GM13976 (cell line): Measurements from ENCODE around the gene SMIM38.

ENCODE experiments used
- DNase-seq: peaks from one replicate; pipeline ENCODE4 v3.0.0; 2012; ENCODE audit warnings: low spot score
- CTCF ChIP-seq: IDR thresholded peaks from 2 replicates; pipeline ENCODE4 v1.5.1; 2012; ENCODE audit warnings: borderline replicate concordance, mild to moderate bottlenecking; ENCODE audit not compliant: insufficient read depth; ENCODE audit errors: extremely low read depth, missing control alignments, control extremely low read depth
- in situ Hi-C: fragments of 300-500 bp; cut with MboI; formaldehyde crosslinking; loops from one replicate; pipeline ENCODE4 v1.12.0; 2022; ENCODE audit warnings: low sequenced_read_pairs, mixed read lengths, inconsistent platforms; ENCODE audit not compliant: unreplicated experiment

SMIM38 gene

GRCh38 chr11:69115586-69116560 is 39.9 kb upstream of the SMIM38 start:
- DNase-seq, result no peak
- in situ Hi-C loops, result loop anchor here (25.0 kb wide), 1 partner anchor 171 kb away; the partner anchor contains the start of gene MYEOV
- TF ChIP-seq CTCF, result no peak

- in situ Hi-C loops, result loop anchor here (25.0 kb wide), 1 partner anchor 171 kb away; the partner anchor contains the start of gene MYEOV
Observed at GRCh38 chr11:69116671-69117070, 39.1 kb upstream of the SMIM38 start.

GRCh38 chr11:69119190-69119589 is 36.5 kb upstream of the SMIM38 start:
- in situ Hi-C loops, result loop anchor here (25.0 kb wide), 1 partner anchor 168 kb away; the partner anchor contains the start of gene MYEOV
- no peak for TF ChIP-seq CTCF
- DNase-seq, result no peak

More at GRCh38 chr11:69116671-69117070, 39.1 kb upstream of the SMIM38 start:
- TF ChIP-seq CTCF, result no peak
- DNase-seq, result no peak

GRCh38 chr11:69120096-69120875 is 35.4 kb upstream of the SMIM38 start:
- no peak for TF ChIP-seq CTCF
- no peak for DNase-seq
- in situ Hi-C loops, result loop anchor here (25.0 kb wide), 1 partner anchor 167 kb away; the partner anchor contains the start of gene MYEOV

- no peak for DNase-seq
- TF ChIP-seq CTCF, result no peak
- in situ Hi-C loops, result loop anchor here (25.0 kb wide), 1 partner anchor 166 kb away; the partner anchor contains the start of gene MYEOV
Observed at GRCh38 chr11:69121021-69121420, 34.7 kb upstream of the SMIM38 start.

- no peak for TF ChIP-seq CTCF
- in situ Hi-C loops, result loop anchor here (25.0 kb wide), 1 partner anchor 166 kb away; the partner anchor contains the start of gene MYEOV
- no peak for DNase-seq
Observed at GRCh38 chr11:69121621-69122325, 34.0 kb upstream of the SMIM38 start.
